Activated CD4-positive, alpha-beta T cell treated with anti-CD3 and anti-CD28 coated beads for 1 hour (primary cell): ENCODE results near the gene PHF2.
"Not testable (repeated sequence)": the region's sequence is repeated elsewhere in the genome, so short reads cannot be mapped to it uniquely, and the experiment has no call there.

Experiments used
- DNase-seq: peaks from one replicate; pipeline ENCODE4 v3.0.0-alpha.2; 2020

PHF2 gene

GRCh38 chr9:93655621-93656425 lies 79.4 kb downstream of the PHF2 start:
- no peak for DNase-seq

- no peak for DNase-seq
These were observed 80.2 kb downstream of the PHF2 start for GRCh38 chr9:93656426-93657239.

- no peak for DNase-seq
These were observed 81.1 kb downstream of the PHF2 start for GRCh38 chr9:93657331-93658111.

GRCh38 chr9:93658184-93658925 lies 82.0 kb downstream of the PHF2 start:
- DNase-seq, result no peak

- DNase-seq, result no peak
These were observed 82.9 kb downstream of the PHF2 start for GRCh38 chr9:93659044-93659836.

GRCh38 chr9:93659837-93660177 lies 83.4 kb downstream of the PHF2 start:
- no peak for DNase-seq

- no peak for DNase-seq
These were observed 84.1 kb downstream of the PHF2 start for GRCh38 chr9:93660352-93661046.

GRCh38 chr9:93661591-93661990 lies 85.2 kb downstream of the PHF2 start:
- DNase-seq, result no peak

GRCh38 chr9:93662016-93662638 lies 85.7 kb downstream of the PHF2 start:
- DNase-seq, result no peak

GRCh38 chr9:93662952-93663572 lies 86.7 kb downstream of the PHF2 start:
- DNase-seq, result no peak

GRCh38 chr9:93663877-93664548 lies 87.6 kb downstream of the PHF2 start:
- DNase-seq, result no peak

- DNase-seq, result no peak
These were observed 88.3 kb downstream of the PHF2 start for GRCh38 chr9:93664549-93665120.

GRCh38 chr9:93665128-93665636 lies 88.8 kb downstream of the PHF2 start:
- no peak for DNase-seq

- DNase-seq, result no peak
These were observed 89.5 kb downstream of the PHF2 start for GRCh38 chr9:93665637-93666438.

GRCh38 chr9:93666439-93666784 lies 90.0 kb downstream of the PHF2 start:
- not testable (repeated sequence) for DNase-seq

- DNase-seq, result no peak
These were observed 90.6 kb downstream of the PHF2 start for GRCh38 chr9:93667006-93667405.

- no peak for DNase-seq
These were observed 91.2 kb downstream of the PHF2 start for GRCh38 chr9:93667627-93668026.

- no peak for DNase-seq
These were observed 92.0 kb downstream of the PHF2 start for GRCh38 chr9:93668261-93668871.
